NB4 (cell line): Measurements from ENCODE around the gene ABHD16B.

Experiments
- MYC ChIP-seq: IDR thresholded peaks from 2 replicates; pipeline ENCODE4 v1.6.1; 2011; ENCODE audit warnings: low read depth, low read length
- POLR2A ChIP-seq: IDR thresholded peaks from 2 replicates; pipeline ENCODE4 v1.6.1; 2011; ENCODE audit warnings: mild to moderate bottlenecking; ENCODE audit not compliant: insufficient read length; ENCODE audit errors: extremely low read depth
- TF ChIP-seq, protein P1 (sequence below): IDR thresholded peaks from one replicate; pipeline ENCODE4 v1.5.1; 2012; ENCODE audit warnings: low read depth, low read length
- TF ChIP-seq, protein P2 (sequence below): IDR thresholded peaks from 2 replicates; pipeline ENCODE4 v1.6.1; 2011; ENCODE audit warnings: low read depth, low read length

DNA sequence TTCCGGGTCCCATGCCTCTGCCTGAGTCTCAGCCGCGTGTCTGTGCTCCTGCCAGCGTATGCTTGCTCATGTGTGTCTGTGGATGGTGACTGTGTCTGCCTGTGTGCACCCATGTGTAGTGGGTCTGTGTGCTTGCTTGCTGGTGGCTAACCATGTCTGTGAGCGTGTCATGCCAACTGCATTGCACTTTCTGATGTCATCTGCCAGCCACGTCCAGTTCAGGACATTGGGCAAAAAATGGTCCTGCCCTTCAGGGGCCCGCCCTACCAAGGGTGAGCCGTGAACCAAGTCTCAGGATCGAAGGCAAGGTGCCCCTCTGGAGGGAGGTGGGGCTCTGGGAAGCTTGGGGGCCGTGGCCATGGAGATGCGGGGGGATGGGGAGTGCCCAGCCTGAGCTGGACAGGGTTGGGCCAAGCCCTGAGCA is 20.9 kb upstream of the ABHD16B start:
- TF ChIP-seq, protein P1, sequence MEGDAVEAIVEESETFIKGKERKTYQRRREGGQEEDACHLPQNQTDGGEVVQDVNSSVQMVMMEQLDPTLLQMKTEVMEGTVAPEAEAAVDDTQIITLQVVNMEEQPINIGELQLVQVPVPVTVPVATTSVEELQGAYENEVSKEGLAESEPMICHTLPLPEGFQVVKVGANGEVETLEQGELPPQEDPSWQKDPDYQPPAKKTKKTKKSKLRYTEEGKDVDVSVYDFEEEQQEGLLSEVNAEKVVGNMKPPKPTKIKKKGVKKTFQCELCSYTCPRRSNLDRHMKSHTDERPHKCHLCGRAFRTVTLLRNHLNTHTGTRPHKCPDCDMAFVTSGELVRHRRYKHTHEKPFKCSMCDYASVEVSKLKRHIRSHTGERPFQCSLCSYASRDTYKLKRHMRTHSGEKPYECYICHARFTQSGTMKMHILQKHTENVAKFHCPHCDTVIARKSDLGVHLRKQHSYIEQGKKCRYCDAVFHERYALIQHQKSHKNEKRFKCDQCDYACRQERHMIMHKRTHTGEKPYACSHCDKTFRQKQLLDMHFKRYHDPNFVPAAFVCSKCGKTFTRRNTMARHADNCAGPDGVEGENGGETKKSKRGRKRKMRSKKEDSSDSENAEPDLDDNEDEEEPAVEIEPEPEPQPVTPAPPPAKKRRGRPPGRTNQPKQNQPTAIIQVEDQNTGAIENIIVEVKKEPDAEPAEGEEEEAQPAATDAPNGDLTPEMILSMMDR = no peak
- TF ChIP-seq MYC (no peak), POLR2A (no peak)
- TF ChIP-seq, protein P2, sequence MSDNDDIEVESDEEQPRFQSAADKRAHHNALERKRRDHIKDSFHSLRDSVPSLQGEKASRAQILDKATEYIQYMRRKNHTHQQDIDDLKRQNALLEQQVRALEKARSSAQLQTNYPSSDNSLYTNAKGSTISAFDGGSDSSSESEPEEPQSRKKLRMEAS = no peak
